PC-3 (cell line): ENCODE results near the gene NAGLU.

Source experiments
- CTCF ChIP-seq: fragments of 300-600 bp; sonication (generic); conservative IDR thresholded peaks from 2 replicates; pipeline ENCODE4 v1.5.1; 2017; ENCODE audit warnings: antibody characterized with exemption, low read depth, mild to moderate bottlenecking, low read length
- EZH2 ChIP-seq: fragments of 300-600 bp; sonication (generic); IDR thresholded peaks from one replicate; pipeline ENCODE4 v1.6.1; 2017; ENCODE audit warnings: antibody characterized with exemption, mild to moderate bottlenecking, low read length; ENCODE audit not compliant: unreplicated experiment
- EZH2phosphoT487 ChIP-seq: fragments of 300-600 bp; sonication (generic); IDR thresholded peaks from 2 replicates; pipeline ENCODE4 v1.6.1; 2018; ENCODE audit warnings: mild to moderate bottlenecking, antibody characterized with exemption, low read length, borderline replicate concordance

- TF ChIP-seq CTCF (peak; percentile 45; the same call in 1 of the 2 replicates), EZH2 (no peak), EZH2phosphoT487 (no peak)
These were observed 41.7 kb downstream of the NAGLU start, which contains the start of gene PSMC3IP for GRCh38 chr17:42577532-42578281.
